ENCODE data around the gene MYL6. TPM values are rescaled to one million over a fixed set of nuclear protein-coding genes. Genes with fewer than 3 reads are reported as not detected.

The MYL6 gene
- total and polyA plus RNA-seq, 9 of the 15 experiments (the other 6 are each of a cell fraction or from before 2014, with no cell fraction given), result 557 to 1,664 (median 958) TPM

GRCh38 chr12:56129206-56129941, 28.8 kb upstream of the MYL6 start (continued):
- TF ChIP-seq ZNF551 (CRISPR knock-in tag; IDR thresholded peaks at IDR 0.05) (no peak), CTCF (IDR thresholded peaks at IDR 0.05 in 2 of 3, conservative IDR thresholded peaks at IDR 0.05 in 1 of 3; ENCODE audit: insufficient read depth in 2 of 3, low read depth in 1 of 3, low read length in 3 of 3) (no peak), NKRF (IDR thresholded peaks at IDR 0.05; ENCODE audit: borderline replicate concordance) (peak; percentile 71; the same call in 1 of the 2 replicates), FOXJ2 (tag; IDR thresholded peaks at IDR 0.05) (no peak), SP2 (IDR thresholded peaks at IDR 0.05; ENCODE audit: extremely low read depth, low read depth, low read length, poor library complexity, severe bottlenecking) (no peak), POU5F1 (IDR thresholded peaks at IDR 0.05; ENCODE audit: borderline replicate concordance, low read depth, low read length, partially characterized antibody) (no peak), SMARCE1 (IDR thresholded peaks at IDR 0.05) (no peak; the same call in none of the 2 replicates), ZNF197 (CRISPR knock-in tag; IDR thresholded peaks at IDR 0.05; ENCODE audit: low read depth) (no peak), STAT5B (CRISPR knock-in tag; IDR thresholded peaks at IDR 0.05) (no peak), HNRNPUL1 (IDR thresholded peaks at IDR 0.05; ENCODE audit: low read length) (no peak), THRAP3 (IDR thresholded peaks at IDR 0.05; ENCODE audit: borderline replicate concordance) (no peak), ZNF347 (CRISPR knock-in tag; IDR thresholded peaks at IDR 0.05; ENCODE audit: low read depth) (no peak)
- TF ChIP-seq, protein P1, sequence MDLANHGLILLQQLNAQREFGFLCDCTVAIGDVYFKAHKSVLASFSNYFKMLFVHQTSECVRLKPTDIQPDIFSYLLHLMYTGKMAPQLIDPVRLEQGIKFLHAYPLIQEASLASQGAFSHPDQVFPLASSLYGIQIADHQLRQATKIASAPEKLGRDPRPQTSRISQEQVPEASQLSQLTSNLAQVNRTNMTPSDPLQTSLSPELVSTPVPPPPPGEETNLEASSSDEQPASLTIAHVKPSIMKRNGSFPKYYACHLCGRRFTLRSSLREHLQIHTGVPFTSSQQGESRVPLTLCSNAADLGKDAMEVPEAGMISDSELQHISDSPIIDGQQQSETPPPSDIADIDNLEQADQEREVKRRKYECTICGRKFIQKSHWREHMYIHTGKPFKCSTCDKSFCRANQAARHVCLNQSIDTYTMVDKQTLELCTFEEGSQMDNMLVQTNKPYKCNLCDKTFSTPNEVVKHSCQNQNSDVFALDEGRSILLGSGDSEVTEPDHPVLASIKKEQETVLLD (IDR thresholded peaks at IDR 0.05), result no peak
- TF ChIP-seq, protein P2, sequence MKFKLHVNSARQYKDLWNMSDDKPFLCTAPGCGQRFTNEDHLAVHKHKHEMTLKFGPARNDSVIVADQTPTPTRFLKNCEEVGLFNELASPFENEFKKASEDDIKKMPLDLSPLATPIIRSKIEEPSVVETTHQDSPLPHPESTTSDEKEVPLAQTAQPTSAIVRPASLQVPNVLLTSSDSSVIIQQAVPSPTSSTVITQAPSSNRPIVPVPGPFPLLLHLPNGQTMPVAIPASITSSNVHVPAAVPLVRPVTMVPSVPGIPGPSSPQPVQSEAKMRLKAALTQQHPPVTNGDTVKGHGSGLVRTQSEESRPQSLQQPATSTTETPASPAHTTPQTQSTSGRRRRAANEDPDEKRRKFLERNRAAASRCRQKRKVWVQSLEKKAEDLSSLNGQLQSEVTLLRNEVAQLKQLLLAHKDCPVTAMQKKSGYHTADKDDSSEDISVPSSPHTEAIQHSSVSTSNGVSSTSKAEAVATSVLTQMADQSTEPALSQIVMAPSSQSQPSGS (CRISPR knock-in tag; IDR thresholded peaks at IDR 0.05), result no peak
- TF ChIP-seq, protein P3, sequence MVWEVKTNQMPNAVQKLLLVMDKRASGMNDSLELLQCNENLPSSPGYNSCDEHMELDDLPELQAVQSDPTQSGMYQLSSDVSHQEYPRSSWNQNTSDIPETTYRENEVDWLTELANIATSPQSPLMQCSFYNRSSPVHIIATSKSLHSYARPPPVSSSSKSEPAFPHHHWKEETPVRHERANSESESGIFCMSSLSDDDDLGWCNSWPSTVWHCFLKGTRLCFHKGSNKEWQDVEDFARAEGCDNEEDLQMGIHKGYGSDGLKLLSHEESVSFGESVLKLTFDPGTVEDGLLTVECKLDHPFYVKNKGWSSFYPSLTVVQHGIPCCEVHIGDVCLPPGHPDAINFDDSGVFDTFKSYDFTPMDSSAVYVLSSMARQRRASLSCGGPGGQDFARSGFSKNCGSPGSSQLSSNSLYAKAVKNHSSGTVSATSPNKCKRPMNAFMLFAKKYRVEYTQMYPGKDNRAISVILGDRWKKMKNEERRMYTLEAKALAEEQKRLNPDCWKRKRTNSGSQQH (CRISPR knock-in tag; IDR thresholded peaks at IDR 0.05), result no peak
- TF ChIP-seq, protein P4, sequence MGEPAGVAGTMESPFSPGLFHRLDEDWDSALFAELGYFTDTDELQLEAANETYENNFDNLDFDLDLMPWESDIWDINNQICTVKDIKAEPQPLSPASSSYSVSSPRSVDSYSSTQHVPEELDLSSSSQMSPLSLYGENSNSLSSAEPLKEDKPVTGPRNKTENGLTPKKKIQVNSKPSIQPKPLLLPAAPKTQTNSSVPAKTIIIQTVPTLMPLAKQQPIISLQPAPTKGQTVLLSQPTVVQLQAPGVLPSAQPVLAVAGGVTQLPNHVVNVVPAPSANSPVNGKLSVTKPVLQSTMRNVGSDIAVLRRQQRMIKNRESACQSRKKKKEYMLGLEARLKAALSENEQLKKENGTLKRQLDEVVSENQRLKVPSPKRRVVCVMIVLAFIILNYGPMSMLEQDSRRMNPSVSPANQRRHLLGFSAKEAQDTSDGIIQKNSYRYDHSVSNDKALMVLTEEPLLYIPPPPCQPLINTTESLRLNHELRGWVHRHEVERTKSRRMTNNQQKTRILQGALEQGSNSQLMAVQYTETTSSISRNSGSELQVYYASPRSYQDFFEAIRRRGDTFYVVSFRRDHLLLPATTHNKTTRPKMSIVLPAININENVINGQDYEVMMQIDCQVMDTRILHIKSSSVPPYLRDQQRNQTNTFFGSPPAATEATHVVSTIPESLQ (CRISPR knock-in tag; IDR thresholded peaks at IDR 0.05), result no peak

All from K562 (cell line).